ENCODE results near the gene ANGEL2.
"Not testable (repeated sequence)": the region's sequence is repeated elsewhere in the genome, so short reads cannot be mapped to it uniquely, and the experiment has no call there.

ANGEL2 gene

GRCh38 chr1:212977781-212978645 lies 37.7 kb downstream of the ANGEL2 start:
- no peak overlapping the region for H3K4me3 ChIP-seq (ENCODE audit: low read depth, low read length)
- DNase-seq (ENCODE audit: low read depth), result no peak

- no peak overlapping the region for H3K4me3 ChIP-seq (ENCODE audit: low read depth, low read length)
- DNase-seq (ENCODE audit: low read depth), result no peak
Observed at GRCh38 chr1:212976586-212976985, 39.1 kb downstream of the ANGEL2 start.

- peak; percentile 36 for DNase-seq (ENCODE audit: low read depth)
Observed at GRCh38 chr1:212975111-212975918, 40.4 kb downstream of the ANGEL2 start.

DNA sequence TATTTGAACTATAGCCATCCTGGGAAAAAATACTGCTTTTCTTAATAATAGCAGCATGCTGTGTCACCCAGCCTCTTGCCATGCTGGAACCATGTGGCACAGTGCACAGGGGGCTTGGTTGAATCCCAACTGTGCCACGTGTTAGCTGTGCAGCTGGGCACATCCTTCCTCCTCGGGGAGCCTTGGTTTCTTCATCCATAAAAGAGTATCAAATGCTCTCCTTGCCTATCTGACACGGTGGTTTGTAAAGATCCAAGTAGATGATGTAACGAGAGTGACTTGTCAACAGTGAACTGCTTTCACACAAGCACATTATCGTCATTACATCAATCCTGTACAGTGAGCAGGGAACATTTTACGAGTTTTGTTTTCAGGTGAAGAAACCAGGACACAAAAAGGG lies 41.0 kb downstream of the ANGEL2 start:
- no peak overlapping the region for H3K4me3 ChIP-seq (ENCODE audit: low read depth, low read length)
- no peak for DNase-seq (ENCODE audit: low read depth)

More at GRCh38 chr1:212975111-212975918, 40.4 kb downstream of the ANGEL2 start:
- no peak overlapping the region for H3K4me3 ChIP-seq (ENCODE audit: low read depth, low read length)

DNA sequence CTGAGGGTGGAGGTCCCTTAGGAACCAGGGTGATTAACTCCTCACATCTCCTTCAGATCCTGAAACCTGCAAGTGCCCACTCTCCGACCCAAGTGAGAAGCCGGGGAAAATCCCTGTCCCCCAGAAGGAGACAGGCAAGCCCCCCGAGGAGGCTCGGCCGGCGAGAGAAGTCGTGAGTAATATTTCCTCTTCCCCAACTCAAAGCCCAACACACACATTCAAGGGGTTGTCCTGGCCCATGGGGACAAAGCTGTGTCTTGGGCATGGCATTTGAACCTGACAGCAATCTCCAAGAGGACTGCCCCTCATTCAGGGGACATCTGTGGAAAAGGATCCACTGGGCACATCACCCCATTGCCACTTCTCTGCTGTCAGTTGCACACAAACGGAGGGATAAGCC lies 41.8 kb downstream of the ANGEL2 start:
- DNase-seq (ENCODE audit: low read depth), result no peak
- H3K4me3 ChIP-seq (ENCODE audit: low read depth, low read length), result no peak overlapping the region

- H3K4me3 ChIP-seq (ENCODE audit: low read depth, low read length), result no peak overlapping the region
- no peak for DNase-seq (ENCODE audit: low read depth)
Observed at GRCh38 chr1:212973426-212973825, 42.2 kb downstream of the ANGEL2 start.

- DNase-seq (ENCODE audit: low read depth), result no peak
- no peak overlapping the region for H3K4me3 ChIP-seq (ENCODE audit: low read depth, low read length)
Observed at GRCh38 chr1:212971312-212971711, 44.4 kb downstream of the ANGEL2 start.

DNA sequence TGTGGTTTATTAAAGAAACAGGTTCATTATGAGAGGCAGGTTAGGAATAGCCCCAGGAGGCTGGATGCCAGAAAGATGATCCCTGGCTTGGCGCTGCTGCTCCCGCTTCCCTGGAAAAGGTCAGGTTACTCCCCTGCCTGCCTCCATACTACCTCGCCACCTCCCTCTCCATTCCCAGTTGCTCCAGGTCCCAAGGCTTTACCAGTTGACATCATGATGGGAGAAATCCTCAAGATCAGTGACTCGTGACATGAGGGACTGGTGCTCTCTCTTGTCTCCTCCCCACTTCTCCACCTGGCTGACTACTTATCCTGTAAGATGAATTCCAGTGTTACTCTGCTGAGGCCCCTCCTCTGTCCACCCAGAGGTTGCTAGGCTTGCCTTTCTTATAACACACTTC lies 45.6 kb downstream of the ANGEL2 start:
- DNase-seq (ENCODE audit: low read depth), result no peak
- no peak overlapping the region for H3K4me3 ChIP-seq (ENCODE audit: low read depth, low read length)

DNA sequence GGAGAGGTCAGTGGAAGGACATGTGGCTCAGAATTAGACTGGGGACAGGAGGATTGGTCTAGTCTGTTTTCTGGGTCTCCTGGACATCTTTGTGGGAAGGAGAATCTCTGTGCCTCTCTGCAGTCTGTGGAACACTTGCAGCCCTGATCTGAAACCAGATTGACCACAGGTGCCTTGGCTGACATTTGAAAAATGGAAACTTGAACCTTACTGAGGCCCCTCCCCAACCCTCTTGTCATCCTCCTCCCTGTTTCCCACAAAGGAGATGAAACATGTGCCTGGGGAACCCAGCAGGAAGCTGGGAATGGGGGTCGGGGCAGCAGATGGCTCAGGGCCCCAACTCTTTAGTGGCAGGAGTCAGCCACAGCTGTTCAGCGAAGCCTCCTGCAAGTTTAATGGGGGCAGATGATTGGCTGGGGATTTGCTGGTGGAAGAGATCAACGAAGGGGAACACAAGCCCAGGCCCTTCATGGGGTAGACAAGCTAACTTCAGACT lies 47.3 kb downstream of the ANGEL2 start:
- H3K4me3 ChIP-seq (ENCODE audit: low read depth, low read length), result no peak overlapping the region
- DNase-seq (ENCODE audit: low read depth), result no peak

DNA sequence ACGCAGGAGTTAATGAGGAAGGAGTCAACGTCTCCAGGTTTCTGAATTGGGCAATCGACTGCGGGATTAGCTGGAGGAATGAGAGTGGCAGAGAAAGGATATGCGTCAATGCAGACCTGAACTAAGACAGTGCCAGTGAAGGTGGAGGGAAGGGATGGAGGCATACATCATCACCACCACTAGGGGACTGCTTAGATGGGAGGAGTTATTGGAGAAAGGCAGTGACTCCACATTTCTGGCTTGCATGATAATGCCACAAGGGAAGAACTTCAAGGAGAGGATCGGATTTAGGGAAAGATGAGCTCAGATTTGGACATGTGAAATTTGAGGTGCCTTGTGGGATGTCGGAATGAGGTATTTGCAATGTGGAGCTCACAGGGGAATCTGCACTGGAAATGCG lies 47.9 kb downstream of the ANGEL2 start:
- peak; percentile 87 for DNase-seq (ENCODE audit: low read depth)
- no peak overlapping the region for H3K4me3 ChIP-seq (ENCODE audit: low read depth, low read length)

DNA sequence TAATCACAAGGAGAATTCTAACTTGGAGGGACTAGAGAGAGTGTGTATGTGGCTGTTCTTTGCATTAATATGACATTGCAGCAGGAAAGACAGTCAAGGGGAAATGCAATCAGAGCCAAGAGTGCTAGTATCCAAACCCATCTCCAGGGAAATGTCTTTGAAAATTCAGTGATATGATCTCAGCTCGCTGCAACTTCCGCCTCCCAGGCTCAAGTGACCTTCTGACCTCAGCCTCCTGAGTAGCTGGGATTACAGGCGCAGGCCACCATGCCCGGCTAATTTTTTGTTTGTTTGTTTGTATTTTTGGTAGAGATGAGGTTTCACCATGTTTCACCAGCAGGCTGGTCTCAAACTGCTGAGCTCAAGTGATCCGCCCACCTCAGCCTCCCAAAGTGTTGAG lies 49.1 kb downstream of the ANGEL2 start:
- DNase-seq (ENCODE audit: low read depth), result no peak
- H3K4me3 ChIP-seq (ENCODE audit: low read depth, low read length), result no peak overlapping the region

GRCh38 chr1:212964993-212965392 lies 50.7 kb downstream of the ANGEL2 start:
- not testable (repeated sequence) for DNase-seq (ENCODE audit: low read depth); H3K4me3 ChIP-seq (ENCODE audit: low read depth, low read length)

DNA sequence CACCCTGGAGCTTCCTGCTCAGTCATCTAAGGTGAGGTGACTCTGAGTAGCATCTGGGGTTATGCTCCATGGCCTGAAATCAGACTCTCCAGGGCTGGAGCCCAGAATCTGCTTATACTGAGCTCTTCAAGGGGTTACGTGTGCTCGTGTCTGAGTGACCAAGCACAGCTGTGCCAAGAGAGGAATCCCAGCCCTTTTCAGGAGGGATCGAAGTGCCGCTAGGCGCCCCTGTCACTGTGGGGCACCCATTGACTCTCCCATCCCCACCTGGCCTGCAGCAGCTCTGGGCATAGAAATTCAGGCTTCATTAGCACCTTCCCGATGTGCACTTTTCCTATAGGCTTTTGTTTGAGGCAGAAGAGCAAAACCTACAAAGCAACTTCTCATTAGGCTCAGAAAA lies 51.6 kb downstream of the ANGEL2 start:
- no peak for DNase-seq (ENCODE audit: low read depth)
- H3K4me3 ChIP-seq (ENCODE audit: low read depth, low read length), result no peak overlapping the region

DNA sequence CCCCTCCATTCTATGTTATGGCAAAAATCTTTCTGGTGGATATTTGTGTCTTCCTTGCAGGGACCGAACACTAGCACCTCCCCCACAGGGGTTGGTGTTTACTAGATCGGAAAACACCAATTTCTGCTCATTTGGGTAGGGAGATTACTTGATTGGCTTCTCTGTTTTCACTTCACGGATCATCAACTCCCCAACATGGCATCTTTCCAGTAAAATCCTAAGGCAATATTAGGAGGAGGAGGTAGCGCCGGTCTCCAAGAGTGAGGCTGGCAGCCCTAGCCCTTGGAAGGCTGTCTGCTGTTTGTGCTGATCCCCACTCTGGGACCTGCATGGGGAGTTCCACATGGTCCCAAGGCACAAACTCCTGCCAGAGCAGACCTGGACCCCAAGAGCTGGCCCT lies 53.2 kb downstream of the ANGEL2 start:
- no peak for DNase-seq (ENCODE audit: low read depth)
- no peak overlapping the region for H3K4me3 ChIP-seq (ENCODE audit: low read depth, low read length)

DNA sequence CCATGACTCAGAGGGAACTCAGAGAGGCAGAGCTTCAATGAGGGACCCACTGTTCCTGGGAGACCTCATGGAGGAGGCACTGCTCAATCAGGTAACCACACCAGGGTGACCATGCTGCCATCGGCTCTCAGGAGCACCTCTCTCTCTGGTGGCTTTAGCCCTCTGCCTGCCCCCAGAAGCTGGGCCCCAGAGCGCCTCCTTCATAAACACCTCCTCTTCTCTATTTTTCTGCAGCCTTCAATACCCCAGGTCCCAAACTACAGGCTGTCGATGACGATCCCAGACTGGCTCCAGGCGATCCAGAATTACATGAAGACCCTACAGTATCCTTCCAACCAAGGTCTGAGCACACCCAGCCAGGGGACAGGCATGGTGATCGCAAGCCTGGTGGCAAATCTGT lies 54.7 kb downstream of the ANGEL2 start:
- H3K4me3 ChIP-seq (ENCODE audit: low read depth, low read length), result no peak overlapping the region
- no peak for DNase-seq (ENCODE audit: low read depth)

DNA sequence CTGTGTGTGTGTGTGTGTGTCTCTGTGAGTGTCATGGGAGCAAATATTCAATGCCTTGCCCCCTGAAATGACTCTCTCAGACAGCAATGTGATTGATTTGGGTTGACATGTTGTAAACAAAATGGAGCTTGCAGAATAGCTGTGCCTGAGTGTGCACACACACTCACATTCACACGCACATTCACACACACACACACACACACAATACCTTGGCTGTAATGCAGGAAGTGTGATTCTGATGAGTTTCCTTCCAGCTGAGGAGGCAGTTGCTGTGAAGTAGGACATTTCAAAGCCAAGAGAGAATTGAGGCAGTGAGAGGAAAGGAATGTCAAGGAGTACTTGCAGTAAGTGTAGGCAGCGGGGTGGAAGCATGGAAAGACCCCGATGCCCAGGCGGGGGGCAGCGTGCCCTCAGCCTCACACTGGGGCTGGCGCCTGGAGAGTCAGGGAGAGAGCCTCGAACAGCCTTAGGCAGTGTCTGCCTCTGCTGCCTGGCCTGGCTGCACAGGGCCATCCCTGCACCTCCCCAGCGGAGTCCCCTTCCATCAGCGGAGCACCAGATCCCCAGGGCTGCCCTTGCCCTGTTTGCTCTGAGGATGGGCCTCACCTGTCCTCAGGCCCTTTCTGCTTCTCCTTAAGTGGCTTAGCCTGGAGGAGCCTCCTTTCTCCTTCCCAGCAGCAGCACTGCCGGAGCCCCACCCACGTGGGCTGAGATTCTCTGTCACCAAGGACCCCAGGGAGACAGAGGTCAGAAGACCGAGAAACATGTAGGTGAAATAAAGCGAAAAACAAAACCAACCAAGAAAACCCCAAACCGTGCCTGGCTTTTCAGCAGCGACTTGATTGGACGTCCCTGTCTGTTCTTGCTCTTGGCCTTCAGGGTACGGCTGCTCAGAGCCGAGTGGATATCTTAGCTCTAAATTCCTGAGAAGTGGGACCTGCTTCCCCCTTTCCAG lies 56.1 kb downstream of the ANGEL2 start:
- H3K4me3 ChIP-seq (ENCODE audit: low read depth, low read length), result no peak overlapping the region
- DNase-seq (ENCODE audit: low read depth), result no peak

- H3K4me3 ChIP-seq (ENCODE audit: low read depth, low read length), result no peak overlapping the region
- peak; percentile 82 for DNase-seq (ENCODE audit: low read depth)
Observed at GRCh38 chr1:212958175-212958574, 57.5 kb downstream of the ANGEL2 start.

GRCh38 chr1:212957546-212957945 lies 58.1 kb downstream of the ANGEL2 start:
- no peak overlapping the region for H3K4me3 ChIP-seq (ENCODE audit: low read depth, low read length)
- no peak for DNase-seq (ENCODE audit: low read depth)

GRCh38 chr1:212955961-212956620 lies 59.6 kb downstream of the ANGEL2 start:
- H3K4me3 ChIP-seq (ENCODE audit: low read depth, low read length), result no peak overlapping the region
- no peak for DNase-seq (ENCODE audit: low read depth)
